Hepatocyte (in vitro differentiated cells): ENCODE data around the gene WDFY1.
A peak's percentile ranks its signal among the peaks of the same experiment; 100 is the strongest.

Experiments
- CTCF ChIP-seq: fragments of 200-600 bp; sonication (generic); IDR thresholded peaks from 2 replicates; pipeline ENCODE4 v1.5.1; 2016; ENCODE audit warnings: antibody characterized with exemption, mild to moderate bottlenecking; ENCODE audit not compliant: poor library complexity
- EZH2 ChIP-seq: fragments of 200-600 bp; sonication (generic); IDR thresholded peaks from 2 replicates; pipeline ENCODE4 v1.6.1; 2016; ENCODE audit warnings: antibody characterized with exemption, mild to moderate bottlenecking, borderline replicate concordance
- EZH2phosphoT487 ChIP-seq: fragments of 200-600 bp; sonication (generic); IDR thresholded peaks from one replicate; pipeline ENCODE4 v1.6.1; 2018; ENCODE audit warnings: antibody characterized with exemption, mild to moderate bottlenecking, low read depth, moderate library complexity; ENCODE audit not compliant: unreplicated experiment, severe bottlenecking

GRCh38 chr2:223837287-223838061 lies 107.7 kb downstream of the WDFY1 start, which contains the start of gene AP1S3:
- TF ChIP-seq CTCF (peak; percentile 2), EZH2 (no peak), EZH2phosphoT487 (no peak)
